ENCODE data around the gene SLC35F2. TPM values are rescaled to one million over a fixed set of nuclear protein-coding genes. Genes with fewer than 3 reads are reported as not detected.

The SLC35F2 gene, protein sequence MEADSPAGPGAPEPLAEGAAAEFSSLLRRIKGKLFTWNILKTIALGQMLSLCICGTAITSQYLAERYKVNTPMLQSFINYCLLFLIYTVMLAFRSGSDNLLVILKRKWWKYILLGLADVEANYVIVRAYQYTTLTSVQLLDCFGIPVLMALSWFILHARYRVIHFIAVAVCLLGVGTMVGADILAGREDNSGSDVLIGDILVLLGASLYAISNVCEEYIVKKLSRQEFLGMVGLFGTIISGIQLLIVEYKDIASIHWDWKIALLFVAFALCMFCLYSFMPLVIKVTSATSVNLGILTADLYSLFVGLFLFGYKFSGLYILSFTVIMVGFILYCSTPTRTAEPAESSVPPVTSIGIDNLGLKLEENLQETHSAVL
- total RNA-seq (10 to 100 TPM in 3 of 7 donors, 1 to 10 TPM in 4; 3.7 to 20.8 (median 8.5) TPM), polyA plus RNA-seq (1 to 10 TPM; 4.0 to 7.5 TPM)
- long read RNA-seq, donor 1, transcript SLC35F2-204 (8 exons, 3,170 nt) = major isoform, 11 of 21 reads
- long read RNA-seq, donor 1, partial matches to known transcripts = 5 of 21 reads
- long read RNA-seq, donor 1, other reads (novel, unspliced or antisense) = 3 of 21 reads
- long read RNA-seq, donor 2, transcript SLC35F2-204 (8 exons, 3,170 nt) = major isoform, 15 of 24 reads
- long read RNA-seq, donor 2, partial matches to known transcripts = 0 of 24 reads
- long read RNA-seq, donor 2, other reads (novel, unspliced or antisense) = 7 of 24 reads
- long read RNA-seq, donor 3, transcript SLC35F2-204 (8 exons, 3,170 nt) = major isoform, 9 of 11 reads
- long read RNA-seq, donor 3, partial matches to known transcripts = 0 of 11 reads
- long read RNA-seq, donor 3, other reads (novel, unspliced or antisense) = 2 of 11 reads

DNA sequence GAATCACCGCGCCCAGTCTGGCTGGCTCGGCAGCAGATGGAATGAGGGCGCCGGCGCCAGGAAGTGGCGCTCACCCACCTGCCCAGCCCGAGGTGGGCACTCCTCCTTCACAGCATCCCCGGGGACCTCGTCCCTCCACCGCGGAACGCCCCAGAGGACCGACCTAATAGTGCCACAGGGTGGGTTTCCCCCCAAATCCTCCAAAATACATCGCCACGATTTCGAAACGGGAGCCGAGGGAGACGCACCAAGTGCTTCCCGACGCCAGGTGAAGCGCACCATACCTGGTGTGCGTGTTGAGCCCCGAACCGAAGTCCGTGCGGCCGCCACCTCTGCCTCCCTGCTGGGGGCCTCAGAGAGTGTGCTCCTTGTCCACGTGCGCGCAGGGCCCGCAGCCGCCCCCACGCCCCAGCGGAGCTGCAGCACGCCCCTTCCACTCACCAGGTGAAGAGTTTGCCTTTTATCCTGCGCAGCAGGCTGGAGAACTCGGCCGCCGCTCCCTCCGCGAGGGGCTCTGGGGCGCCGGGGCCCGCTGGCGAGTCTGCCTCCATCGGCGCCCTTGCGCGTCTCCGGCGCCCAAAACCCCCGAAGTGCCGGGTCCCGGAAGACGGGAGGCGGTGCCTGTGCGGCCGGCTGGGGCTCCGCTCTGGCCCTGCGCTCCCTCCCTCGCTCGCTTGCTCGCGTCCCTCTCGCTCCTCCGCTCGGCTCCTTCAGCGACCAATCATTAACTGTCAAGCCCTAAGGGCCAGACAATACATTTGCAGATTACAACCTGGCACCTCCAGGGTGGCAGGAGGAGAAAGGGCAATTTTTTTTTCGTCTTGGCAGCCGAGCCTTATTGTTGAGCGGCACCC is at the start of gene SLC35F2:
TSS of gene SLC35F2 (minus strand) at position 571 of the 854 bp plus-strand sequence. CDS start at position 551, 20 bp downstream.
- no peaks in the 10 kb centered on the region for H3K36me3 ChIP-seq
- DNase-seq = peak; percentile 34 to 62 (median 48)
- intact Hi-C loops (cut with DNase I) = no loop called here
- no peak within 1 kb of the TSS for H3K27ac ChIP-seq
- no peaks in the 10 kb centered on the region for H3K9me3 ChIP-seq
- TF ChIP-seq POLR2A (IDR thresholded peaks at IDR 0.05) (no peak), EP300 (IDR thresholded peaks at IDR 0.05) (no peak)
- TF ChIP-seq, protein P1, sequence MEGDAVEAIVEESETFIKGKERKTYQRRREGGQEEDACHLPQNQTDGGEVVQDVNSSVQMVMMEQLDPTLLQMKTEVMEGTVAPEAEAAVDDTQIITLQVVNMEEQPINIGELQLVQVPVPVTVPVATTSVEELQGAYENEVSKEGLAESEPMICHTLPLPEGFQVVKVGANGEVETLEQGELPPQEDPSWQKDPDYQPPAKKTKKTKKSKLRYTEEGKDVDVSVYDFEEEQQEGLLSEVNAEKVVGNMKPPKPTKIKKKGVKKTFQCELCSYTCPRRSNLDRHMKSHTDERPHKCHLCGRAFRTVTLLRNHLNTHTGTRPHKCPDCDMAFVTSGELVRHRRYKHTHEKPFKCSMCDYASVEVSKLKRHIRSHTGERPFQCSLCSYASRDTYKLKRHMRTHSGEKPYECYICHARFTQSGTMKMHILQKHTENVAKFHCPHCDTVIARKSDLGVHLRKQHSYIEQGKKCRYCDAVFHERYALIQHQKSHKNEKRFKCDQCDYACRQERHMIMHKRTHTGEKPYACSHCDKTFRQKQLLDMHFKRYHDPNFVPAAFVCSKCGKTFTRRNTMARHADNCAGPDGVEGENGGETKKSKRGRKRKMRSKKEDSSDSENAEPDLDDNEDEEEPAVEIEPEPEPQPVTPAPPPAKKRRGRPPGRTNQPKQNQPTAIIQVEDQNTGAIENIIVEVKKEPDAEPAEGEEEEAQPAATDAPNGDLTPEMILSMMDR (IDR thresholded peaks at IDR 0.05) = no peak
- H3K4me3 ChIP-seq = peak within 1 kb of the TSS; percentile 74
- 0 to 1% (median 0%) methylated on average over 70 to 73 of the region's 73 CpGs for WGBS, 3 donors
- peaks cover 1% of the 10 kb centered on the region for H3K4me1 ChIP-seq (ENCODE audit: insufficient read depth)
- no peaks in the 10 kb centered on the region for H3K27me3 ChIP-seq

DNA sequence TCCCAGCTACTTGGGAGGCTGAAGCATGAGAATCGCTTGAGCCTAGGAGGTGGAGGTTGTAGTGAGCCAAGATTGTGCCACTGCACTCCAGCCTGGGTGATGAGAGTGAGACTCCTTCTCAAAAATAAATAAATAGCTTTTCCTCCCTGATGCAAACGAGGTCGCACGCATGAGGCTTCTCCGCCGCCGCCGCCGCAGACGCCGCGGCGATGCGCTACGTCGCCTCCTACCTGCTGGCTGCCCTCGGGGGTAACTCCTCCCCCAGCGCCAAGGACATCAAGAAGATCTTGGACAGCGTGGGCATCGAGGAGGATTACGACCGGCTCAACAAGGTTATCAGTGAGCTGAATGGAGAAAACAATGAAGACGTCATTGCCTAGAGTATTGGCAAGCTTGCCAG is 49.6 kb upstream of the SLC35F2 start:
- Histone ChIP-seq H3K36me3 (no peaks in the 10 kb centered on the region), H3K27me3 (no peaks in the 10 kb centered on the region), H3K27ac (no peak overlapping the region), H3K9me3 (no peaks in the 10 kb centered on the region), H3K4me1 (ENCODE audit: insufficient read depth) (no peaks in the 10 kb centered on the region), H3K4me3 (no peak overlapping the region)
- TF ChIP-seq EP300 (IDR thresholded peaks at IDR 0.05) (no peak), POLR2A (IDR thresholded peaks at IDR 0.05) (no peak)
- TF ChIP-seq, protein P1 (IDR thresholded peaks at IDR 0.05) = no peak
- intact Hi-C loops (cut with DNase I) = no loop called here
- 57 to 81% (median 66%) methylated on average over 23 of the region's 23 CpGs for WGBS, 3 donors
- no peak for DNase-seq

DNA sequence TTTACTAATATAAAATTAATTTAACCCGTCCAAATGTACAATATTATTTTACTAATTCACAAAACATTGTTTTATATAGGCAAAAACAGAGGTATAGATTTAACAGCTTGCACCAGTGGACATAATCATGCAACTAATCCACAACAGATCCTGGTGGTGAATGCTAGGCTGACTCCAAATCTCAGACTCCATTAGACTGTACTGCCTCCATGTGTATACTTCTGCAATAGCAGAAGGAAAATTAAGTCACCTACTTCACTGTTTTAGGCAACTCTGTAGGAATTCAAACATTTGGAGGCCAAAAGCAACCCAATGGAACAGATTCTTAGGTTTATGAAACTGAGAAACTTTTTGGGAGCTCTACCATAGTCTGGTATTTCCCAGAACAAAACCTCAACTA is 39.7 kb upstream of the SLC35F2 start:
- no peaks in the 10 kb centered on the region for H3K4me1 ChIP-seq (ENCODE audit: insufficient read depth)
- intact Hi-C loops (cut with DNase I) = no loop called here
- no peaks in the 10 kb centered on the region for H3K36me3 ChIP-seq
- no peaks in the 10 kb centered on the region for H3K27me3 ChIP-seq
- no peak overlapping the region for H3K4me3 ChIP-seq
- H3K9me3 ChIP-seq = no peaks in the 10 kb centered on the region
- WGBS, 3 donors = 37 to 47% (median 45%) methylated on average over 1 of the region's 1 CpG
- DNase-seq = no peak
- TF ChIP-seq POLR2A (IDR thresholded peaks at IDR 0.05) = no peak
- TF ChIP-seq EP300 (IDR thresholded peaks at IDR 0.05) = no peak
- TF ChIP-seq, protein P1 (IDR thresholded peaks at IDR 0.05) = peak in 1 of 3 donors; percentile 22
- no peak overlapping the region for H3K27ac ChIP-seq

All from ovary (tissue), 10 donors.